ENCODE data around the gene IGFL4. TPM values are rescaled to one million over a fixed set of nuclear protein-coding genes. Genes with fewer than 3 reads are reported as not detected.

Gene IGFL4
- total and polyA plus RNA-seq, 10 of the 15 experiments (the other 5 are each of a cell fraction or from before 2014, with no cell fraction given) = not detected

GRCh38 chr19:46035986-46036743 lies 4.6 kb downstream of the IGFL4 start:
- H3K36me3 ChIP-seq (ENCODE audit: control insufficient read depth in 2 of 2, insufficient read depth in 2 of 2, low read length in 1 of 2) = no peaks in the 10 kb centered on the region
- H2AFZ ChIP-seq (ENCODE audit: control insufficient read depth, low read depth, low read length) = no peak overlapping the region
- H3K9me3 ChIP-seq (replicated peaks; ENCODE audit: control insufficient read depth, insufficient read depth, low read length) = no peaks in the 10 kb centered on the region; the same call in 2 of the 3 replicates
- ChIA-PET POLR2A (no interaction called here), RAD21 (ENCODE audit: unreplicated experiment) (interaction anchor here (0.7 kb wide), 1 partner anchor 8 kb away, joined by 4 read pairs; no protein-coding TSS in a partner anchor), SMC1A (ENCODE audit: uncharacterized antibody, unreplicated experiment) (no interaction called here), CTCF (no interaction called here)
- intact Hi-C loops (cut with micrococcal nuclease; ENCODE audit: unreplicated experiment) (no loop called here), in situ Hi-C loops (cut with MboI) (no loop called here)
- H3K4me2 ChIP-seq (ENCODE audit: control insufficient read depth, insufficient read depth) = no peak overlapping the region
- H3K9ac ChIP-seq (ENCODE audit: control insufficient read depth, insufficient read depth, low read length) = no peak overlapping the region
- H3K4me3 ChIP-seq = no peak overlapping the region
- peaks cover 3 to 5% of the 10 kb centered on the region in 2 experiments; a peak in 3 of 4 replicates for H3K27me3 ChIP-seq (replicated peaks in 1 of 2; ENCODE audit: control insufficient read depth in 2 of 2, insufficient read depth in 2 of 2, low read length in 1 of 2)
- WGBS (ENCODE audit: insufficient coverage, insufficient replicate concordance, low lambda C conversion rate, missing lambda C conversion rate) = 51% methylated on average over 13 of the region's 13 CpGs
- no peaks in the 10 kb centered on the region for H4K20me1 ChIP-seq (ENCODE audit: control insufficient read depth, insufficient read depth)
- H3K79me2 ChIP-seq (ENCODE audit: control insufficient read depth, insufficient read depth, low read length) = no peaks in the 10 kb centered on the region
- TF ChIP-seq HSF1 (IDR thresholded peaks at IDR 0.05; ENCODE audit: low read depth, low read length) (no peak), CBX5 (IDR thresholded peaks at IDR 0.05; ENCODE audit: low read depth) (no peak), RFX5 (IDR thresholded peaks at IDR 0.05; ENCODE audit: low read depth, low read length) (no peak), SMC3 (IDR thresholded peaks at IDR 0.05; ENCODE audit: borderline replicate concordance, low read length) (no peak), DPF2 (IDR thresholded peaks at IDR 0.05) (no peak), EED (IDR thresholded peaks at IDR 0.05; ENCODE audit: low read depth) (no peak), CHD1 (IDR thresholded peaks at IDR 0.05; ENCODE audit: low read depth, low read length) (no peak), PAX8 (IDR thresholded peaks at IDR 0.05) (no peak), ELK1 (IDR thresholded peaks at IDR 0.05; ENCODE audit: low read depth, low read length) (no peak), EGR1 (IDR thresholded peaks at IDR 0.05; ENCODE audit: borderline replicate concordance in 1 of 2, low read depth in 2 of 2, low read length in 2 of 2) (no peak), NR2C1 (IDR thresholded peaks at IDR 0.05) (no peak), TCF3 (IDR thresholded peaks at IDR 0.05; ENCODE audit: borderline replicate concordance, insufficient read depth, low read depth, low read length) (no peak), ZBTB33 (IDR thresholded peaks at IDR 0.05) (no peak), KAT2A (conservative IDR thresholded peaks at IDR 0.05; ENCODE audit: control insufficient read depth, low read depth, low read length) (no peak), ESRRA (IDR thresholded peaks at IDR 0.05; ENCODE audit: low read length) (no peak), POLR2A (IDR thresholded peaks at IDR 0.05; ENCODE audit: low read depth, low read length) (no peak), MYB (IDR thresholded peaks at IDR 0.05; ENCODE audit: borderline replicate concordance, low read depth, low read length) (no peak), STAT3 (IDR thresholded peaks at IDR 0.05; ENCODE audit: low read depth, low read length) (no peak), SP1 (IDR thresholded peaks at IDR 0.05; ENCODE audit: low read depth, low read length) (no peak), IKZF2 (IDR thresholded peaks at IDR 0.05) (no peak)
- H3K4me1 ChIP-seq (ENCODE audit: control insufficient read depth, insufficient read depth, low read length) = no peaks in the 10 kb centered on the region
- DNase-seq (ENCODE audit: low read depth, low spot score) (no peak), ATAC-seq (no peak), FAIRE-seq (no peak)
- H3K27ac ChIP-seq (ENCODE audit: control insufficient read depth, insufficient read depth) = no peak overlapping the region
- BruUV-seq (replicated peaks) = no TSS peak

Data from GM12878 (cell line).